ENCODE measurements around the gene SIX5.
"Not testable (repeated sequence)": the region's sequence is repeated elsewhere in the genome, so short reads cannot be mapped to it uniquely, and the experiment has no call there.

Gene SIX5

DNA sequence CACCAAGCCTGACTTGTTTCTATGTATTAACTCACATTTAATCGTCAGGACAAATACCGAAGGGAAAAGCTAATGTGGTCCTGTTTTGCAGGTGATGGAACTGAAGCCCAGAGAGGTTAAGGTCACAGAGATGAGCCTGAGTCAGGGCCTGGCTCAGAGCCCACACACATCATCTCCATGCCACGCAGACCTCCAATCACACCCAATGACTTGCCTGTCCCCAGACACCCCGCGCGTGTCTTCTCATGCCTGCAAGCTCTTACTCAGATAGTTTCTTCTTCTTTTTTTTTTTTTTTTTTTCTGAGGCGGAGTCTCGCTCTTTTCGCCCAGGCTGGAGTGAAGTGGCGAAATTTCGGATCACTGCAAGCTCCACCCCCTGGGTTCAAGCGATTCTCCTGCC is 16.4 kb downstream of the SIX5 start:
- DNase-seq: no peak

DNA sequence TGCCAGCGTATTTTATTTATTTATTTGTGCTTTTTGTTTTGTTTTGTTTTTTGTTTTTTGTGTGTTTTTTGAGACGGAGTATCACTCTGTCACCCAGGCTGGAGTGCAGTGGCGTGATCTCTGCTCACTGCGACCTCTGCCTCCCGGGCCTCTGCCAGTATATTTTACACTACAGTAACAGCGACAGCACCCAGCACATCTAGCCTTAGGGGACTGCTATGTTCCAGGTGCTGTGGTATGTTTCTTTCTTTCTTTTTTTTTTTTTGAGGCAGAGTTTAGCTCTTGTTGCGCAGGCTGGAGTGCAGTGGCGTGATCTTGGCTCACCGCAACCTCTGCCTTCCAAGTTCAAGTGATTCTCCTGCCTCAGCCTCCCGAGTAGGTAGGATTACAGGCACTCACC is 17.6 kb downstream of the SIX5 start:
- not testable (repeated sequence) for DNase-seq

GRCh38 chr19:45747513-45747912 is 21.5 kb downstream of the SIX5 start:
- DNase-seq: no peak

- no peak for DNase-seq
Measured at GRCh38 chr19:45746866-45747265, 22.2 kb downstream of the SIX5 start.

GRCh38 chr19:45745606-45746005 is 23.4 kb downstream of the SIX5 start:
- DNase-seq: no peak

GRCh38 chr19:45742969-45743368 is 26.1 kb downstream of the SIX5 start:
- DNase-seq: no peak

DNA sequence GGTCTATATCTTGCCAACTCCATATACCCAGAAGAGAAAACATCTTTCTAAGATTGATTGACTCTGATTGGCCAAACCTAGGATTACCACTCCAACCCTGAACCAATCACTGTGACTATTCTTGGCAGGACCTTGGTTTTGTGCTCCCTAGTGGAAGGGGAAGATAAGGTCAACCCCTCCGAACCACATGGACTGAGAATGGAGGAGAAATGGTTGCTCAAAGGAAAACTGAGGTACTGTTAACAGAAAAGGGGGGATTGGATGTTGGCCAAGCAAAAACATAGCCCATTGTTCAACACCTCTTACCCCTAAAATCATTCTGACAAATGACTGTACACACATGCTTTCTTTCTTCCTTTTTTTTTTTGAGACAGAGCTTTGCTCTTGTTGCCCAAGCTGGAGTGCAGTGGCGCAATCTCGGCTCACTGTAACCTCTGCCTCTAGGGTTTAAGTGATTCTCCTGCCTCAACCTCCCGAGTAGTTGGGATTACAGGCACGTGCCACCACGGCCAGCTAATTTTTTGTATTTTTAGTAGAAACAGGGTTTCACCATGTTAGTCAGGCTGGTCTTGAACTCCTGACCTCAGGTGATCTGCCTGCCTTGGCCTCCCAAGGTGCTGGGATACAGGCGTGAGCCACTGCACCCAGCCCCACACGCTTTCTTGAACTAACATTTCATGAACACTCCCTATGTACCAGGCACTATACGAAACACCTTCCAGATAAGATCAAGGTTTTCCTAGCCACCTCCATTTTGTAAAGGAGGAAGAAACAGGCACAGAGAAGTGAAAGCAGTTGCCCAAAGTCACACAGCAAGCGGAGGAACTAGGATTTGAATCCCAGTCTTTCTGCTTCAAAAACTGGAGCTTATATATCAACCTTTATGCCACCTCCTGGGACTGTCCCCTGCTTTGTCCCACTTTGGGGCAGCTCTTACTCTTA is 29.3 kb downstream of the SIX5 start:
- no peak for DNase-seq

GRCh38 chr19:45733160-45733810 is 35.8 kb downstream of the SIX5 start, which contains the start of gene MEIOSIN:
Gene MEIOSIN (plus strand): TSS chr19:45733439. CDS start chr19:45735377, 1,938 bp downstream.
- no peak for DNase-seq

- peak; percentile 98 for DNase-seq
Measured at GRCh38 chr19:45730368-45731288, 38.4 kb downstream of the SIX5 start, which contains the start of gene FBXO46. Gene FBXO46 (minus strand): TSS chr19:45730896. CDS start chr19:45713495, 17,401 bp downstream.

GRCh38 chr19:45729800-45730290 is 39.2 kb downstream of the SIX5 start:
- no peak for DNase-seq

DNA sequence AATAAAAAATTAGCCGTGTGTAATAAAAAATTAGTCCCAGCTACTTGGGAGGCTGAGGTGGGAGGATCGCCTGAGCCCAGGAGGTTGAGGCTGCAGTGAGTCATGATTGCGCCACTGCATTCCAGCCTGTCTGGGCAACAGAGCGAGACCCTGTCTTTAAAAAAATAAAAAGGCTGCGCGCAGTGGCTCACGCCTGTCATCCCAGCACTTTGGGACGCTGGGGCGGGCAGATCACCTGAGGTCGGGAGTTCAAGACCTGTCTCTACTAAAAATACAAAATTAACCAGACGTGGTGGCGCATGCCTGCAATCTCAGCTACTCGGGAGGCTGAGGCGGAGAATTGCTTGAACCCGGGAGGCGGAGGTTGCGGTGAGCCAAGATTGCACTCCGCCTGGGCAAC is 40.4 kb downstream of the SIX5 start:
- DNase-seq: not testable (repeated sequence)

GRCh38 chr19:45720065-45720464 is 49.0 kb downstream of the SIX5 start:
- not testable (repeated sequence) for DNase-seq

- DNase-seq: no peak
Measured at GRCh38 chr19:45717983-45718650, 50.9 kb downstream of the SIX5 start.

DNA sequence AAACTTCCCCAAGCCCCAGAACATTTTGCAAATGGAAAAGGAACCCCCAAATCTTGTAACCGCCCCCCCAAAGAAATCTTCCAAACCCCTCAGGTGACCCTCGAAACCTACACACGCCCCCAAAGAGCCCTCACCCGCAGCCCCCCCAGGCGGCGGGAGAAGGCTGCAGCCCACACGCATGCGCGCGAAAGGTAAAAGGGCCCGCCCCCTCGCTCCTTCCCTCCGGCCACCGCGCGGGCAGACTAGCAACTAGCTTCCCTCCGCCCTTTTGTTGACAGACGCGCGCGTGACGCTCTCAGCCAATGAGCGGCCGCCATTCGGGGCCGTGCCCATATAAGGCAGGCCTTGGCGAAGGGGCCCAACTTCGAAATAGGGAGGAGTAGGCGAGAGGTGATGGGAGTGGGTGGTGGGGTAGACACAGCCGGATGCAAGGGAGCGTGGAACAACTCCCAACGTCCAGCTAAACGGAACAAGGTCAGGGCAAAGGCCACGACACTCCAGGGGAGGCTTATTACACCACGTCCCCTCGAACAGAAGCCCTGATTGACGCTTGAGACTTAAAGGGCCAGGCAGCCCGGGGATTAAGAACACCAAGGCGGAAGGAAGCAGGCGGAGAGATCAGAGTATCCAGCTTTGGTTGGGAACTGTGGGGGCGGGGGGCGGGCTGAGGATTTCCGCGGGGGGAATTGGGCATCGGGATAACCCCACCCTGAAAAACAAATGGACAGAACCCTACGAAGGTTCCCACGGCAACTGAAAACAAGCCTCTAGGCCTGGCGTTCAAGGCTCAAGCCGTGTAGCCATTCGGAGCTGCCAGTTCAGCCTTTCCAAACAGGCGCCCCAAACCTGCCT is 51.7 kb downstream of the SIX5 start:
- peak; percentile 94 for DNase-seq

DNA sequence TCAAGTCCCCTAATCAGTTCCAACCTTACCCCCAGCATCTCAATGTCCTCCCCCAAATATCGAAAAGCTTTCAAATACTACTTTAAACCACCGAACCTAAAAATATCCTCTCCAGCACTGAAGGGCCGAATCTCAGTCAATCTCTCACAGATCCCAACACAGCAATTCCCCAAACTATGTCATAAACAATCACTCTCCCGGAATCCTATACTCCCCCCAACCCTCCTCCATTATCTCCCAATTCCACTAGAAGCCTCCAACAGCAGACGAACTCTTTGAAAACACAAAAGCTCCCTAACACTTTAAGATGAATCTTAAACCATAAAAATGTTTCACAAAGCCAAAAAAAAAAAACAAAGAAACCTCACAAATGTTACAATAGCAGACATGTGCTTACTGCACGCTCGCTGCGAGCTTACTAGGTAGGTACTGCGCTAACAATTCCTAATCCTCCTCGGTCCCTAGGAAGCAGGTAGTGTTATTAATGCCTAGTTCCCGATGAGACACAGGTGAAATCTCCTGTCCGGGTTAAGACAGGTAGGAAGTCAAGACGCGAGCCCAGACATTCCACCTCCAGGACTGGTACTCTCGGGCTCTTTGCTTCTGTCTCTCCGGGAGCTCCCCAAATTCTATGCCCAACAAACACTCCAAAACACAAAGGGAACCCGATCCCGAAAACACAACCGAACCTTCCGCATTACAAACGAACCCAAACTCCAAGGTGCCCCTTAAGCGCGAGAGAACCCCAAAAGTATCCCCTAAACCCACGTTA is 52.5 kb downstream of the SIX5 start:
- DNase-seq: no peak

- no peak for DNase-seq
Measured at GRCh38 chr19:45715139-45715538, 53.9 kb downstream of the SIX5 start.
